ENCODE results near the gene RALGPS1. TPM values are rescaled to one million over a fixed set of nuclear protein-coding genes. Genes with fewer than 3 reads are reported as not detected.
A peak's percentile ranks its signal among the peaks of the same experiment; 100 is the strongest.

Gene RALGPS1
- total RNA-seq, 4 donors from 2014 or later, result 4.6 to 11.9 (median 10.0) TPM

DNA sequence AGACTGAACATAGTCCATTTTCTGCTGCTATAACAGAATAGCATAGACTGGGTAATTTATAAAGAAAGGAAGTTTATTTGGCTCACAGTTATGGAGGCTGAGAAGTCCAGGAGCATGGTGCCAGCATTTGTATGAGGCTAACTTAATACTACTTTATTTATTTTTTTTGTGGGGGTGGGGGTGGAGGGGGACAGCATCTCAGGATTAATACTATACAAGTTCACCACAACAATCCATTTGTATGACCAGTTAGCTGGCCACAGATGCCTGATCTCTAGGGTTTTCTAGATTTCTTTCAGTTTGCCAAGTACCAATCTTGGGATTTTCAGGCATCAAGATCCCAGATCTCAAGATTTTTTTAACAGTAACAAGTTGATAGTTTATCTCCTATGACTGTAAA, 187.6 kb downstream of the RALGPS1 start:
- Histone ChIP-seq H3K4me1 (peaks cover 40 to 63% (median 46%) of the 10 kb centered on the region in 4 donors), H3K27ac (replicated peaks in 1 of 4) (no peak overlapping the region), H3K27me3 (no peaks in the 10 kb centered on the region), H3K36me3 (peaks cover 0 to 15% (median 7%) of the 10 kb centered on the region in 4 donors), H3K4me3 (no peak overlapping the region), H3K9me3 (no peaks in the 10 kb centered on the region)
- DNase-seq (ENCODE audit: extremely low spot score), result no peak
- intact Hi-C loops (cut with DNase I), result no loop called here
- TF ChIP-seq POLR2A (IDR thresholded peaks at IDR 0.05; ENCODE audit: low read depth), result no peak
- no peak for TF ChIP-seq POLR2AphosphoS5 (IDR thresholded peaks at IDR 0.05)
- no peak for TF ChIP-seq EP300 (IDR thresholded peaks at IDR 0.05)
- TF ChIP-seq, protein P1, sequence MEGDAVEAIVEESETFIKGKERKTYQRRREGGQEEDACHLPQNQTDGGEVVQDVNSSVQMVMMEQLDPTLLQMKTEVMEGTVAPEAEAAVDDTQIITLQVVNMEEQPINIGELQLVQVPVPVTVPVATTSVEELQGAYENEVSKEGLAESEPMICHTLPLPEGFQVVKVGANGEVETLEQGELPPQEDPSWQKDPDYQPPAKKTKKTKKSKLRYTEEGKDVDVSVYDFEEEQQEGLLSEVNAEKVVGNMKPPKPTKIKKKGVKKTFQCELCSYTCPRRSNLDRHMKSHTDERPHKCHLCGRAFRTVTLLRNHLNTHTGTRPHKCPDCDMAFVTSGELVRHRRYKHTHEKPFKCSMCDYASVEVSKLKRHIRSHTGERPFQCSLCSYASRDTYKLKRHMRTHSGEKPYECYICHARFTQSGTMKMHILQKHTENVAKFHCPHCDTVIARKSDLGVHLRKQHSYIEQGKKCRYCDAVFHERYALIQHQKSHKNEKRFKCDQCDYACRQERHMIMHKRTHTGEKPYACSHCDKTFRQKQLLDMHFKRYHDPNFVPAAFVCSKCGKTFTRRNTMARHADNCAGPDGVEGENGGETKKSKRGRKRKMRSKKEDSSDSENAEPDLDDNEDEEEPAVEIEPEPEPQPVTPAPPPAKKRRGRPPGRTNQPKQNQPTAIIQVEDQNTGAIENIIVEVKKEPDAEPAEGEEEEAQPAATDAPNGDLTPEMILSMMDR (IDR thresholded peaks at IDR 0.05), result no peak

DNA sequence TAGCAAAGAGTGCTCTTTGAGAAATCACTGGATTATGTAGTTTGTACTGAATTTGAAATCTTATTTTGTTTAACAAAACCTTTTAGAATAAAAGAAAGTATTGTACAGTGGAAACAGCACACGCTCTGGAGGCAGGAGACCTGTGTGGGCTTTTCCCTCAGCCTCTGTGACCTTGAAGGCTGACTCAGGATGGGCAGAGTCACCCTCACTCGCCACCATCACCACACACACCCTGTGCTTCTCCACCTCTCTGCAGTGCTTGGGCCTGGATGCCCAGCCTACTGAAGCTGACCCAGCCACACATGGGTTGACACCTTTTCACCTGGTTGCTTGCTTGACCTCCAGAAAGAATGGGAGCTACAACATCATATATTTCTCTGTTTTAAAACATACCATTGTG, 188.2 kb downstream of the RALGPS1 start:
- 100% methylated on average over 2 of the region's 2 CpGs for WGBS
- intact Hi-C loops (cut with DNase I), result no loop called here
- H3K9me3 ChIP-seq, result no peaks in the 10 kb centered on the region
- no peak for DNase-seq (ENCODE audit: extremely low spot score)
- TF ChIP-seq, protein P1 (IDR thresholded peaks at IDR 0.05), result no peak
- no peak overlapping the region for H3K4me3 ChIP-seq
- peaks cover 0 to 21% (median 9%) of the 10 kb centered on the region in 4 donors for H3K36me3 ChIP-seq
- no peaks in the 10 kb centered on the region for H3K27me3 ChIP-seq
- H3K27ac ChIP-seq (replicated peaks in 1 of 4), result no peak overlapping the region
- H3K4me1 ChIP-seq, result peaks cover 46 to 70% (median 49%) of the 10 kb centered on the region in 4 donors

- TF ChIP-seq, protein P1 (IDR thresholded peaks at IDR 0.05), result no peak
- TF ChIP-seq EP300 (IDR thresholded peaks at IDR 0.05), result no peak
- TF ChIP-seq POLR2A (IDR thresholded peaks at IDR 0.05; ENCODE audit: low read depth), result no peak
- no peak for TF ChIP-seq POLR2AphosphoS5 (IDR thresholded peaks at IDR 0.05)
- Histone ChIP-seq H3K9me3 (no peaks in the 10 kb centered on the region), H3K36me3 (peaks cover 0 to 29% (median 15%) of the 10 kb centered on the region in 4 donors), H3K27ac (replicated peaks in 1 of 4) (no peak overlapping the region), H3K27me3 (no peaks in the 10 kb centered on the region), H3K4me3 (no peak overlapping the region), H3K4me1 (peaks cover 48 to 72% (median 59%) of the 10 kb centered on the region in 4 donors)
- intact Hi-C loops (cut with DNase I), result no loop called here
- DNase-seq (ENCODE audit: extremely low spot score), result no peak
- 91% methylated on average over 7 of the region's 7 CpGs for whole genome bisulfite sequencing
Measured at GRCh38 chr9:127104581-127105311, 190.2 kb downstream of the RALGPS1 start.

DNA sequence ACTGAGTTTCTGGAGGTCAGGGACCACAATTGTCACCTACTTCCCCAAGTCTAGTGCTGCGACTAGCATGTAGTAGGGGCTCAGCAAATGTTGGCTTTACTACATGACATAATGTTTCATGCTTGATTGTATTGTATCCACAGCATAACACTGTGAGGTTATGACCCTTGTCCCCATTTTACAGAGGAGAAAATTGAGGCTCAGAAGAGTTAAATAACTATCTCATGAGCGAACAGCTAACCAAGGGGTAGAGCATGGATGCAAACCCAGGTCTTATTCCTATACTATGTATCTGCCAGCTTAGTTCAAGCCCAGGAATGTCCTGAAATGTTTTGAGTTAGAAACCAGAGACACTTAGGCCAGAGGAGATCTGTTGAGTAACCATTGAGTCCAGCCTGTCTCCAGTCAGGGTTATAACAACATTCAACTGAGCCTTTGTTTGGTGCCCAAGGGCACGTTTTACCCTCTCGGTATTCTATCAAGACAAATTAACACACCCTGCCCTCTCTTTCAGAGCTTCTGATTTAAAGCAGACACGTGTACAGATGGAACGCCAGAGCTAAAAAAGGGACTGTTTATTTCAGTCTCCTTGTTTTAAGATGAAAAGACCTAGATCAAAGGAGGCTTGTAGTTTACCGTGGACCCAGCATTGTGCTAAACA, 191.4 kb downstream of the RALGPS1 start:
- peaks cover 56 to 79% (median 65%) of the 10 kb centered on the region in 4 donors for H3K4me1 ChIP-seq
- H3K27me3 ChIP-seq, result no peaks in the 10 kb centered on the region
- H3K36me3 ChIP-seq, result peaks cover 0 to 29% (median 12%) of the 10 kb centered on the region in 4 donors
- TF ChIP-seq POLR2AphosphoS5 (IDR thresholded peaks at IDR 0.05), result peak in 1 of 2 donors; percentile 13
- TF ChIP-seq, protein P1 (IDR thresholded peaks at IDR 0.05), result no peak
- no peak for TF ChIP-seq EP300 (IDR thresholded peaks at IDR 0.05)
- no peak for TF ChIP-seq POLR2A (IDR thresholded peaks at IDR 0.05; ENCODE audit: low read depth)
- H3K9me3 ChIP-seq, result no peaks in the 10 kb centered on the region
- peak overlapping the region in 3 of 4 donors; percentile 4 to 62 (median 18) for H3K27ac ChIP-seq (replicated peaks in 1 of 4)
- DNase-seq (ENCODE audit: extremely low spot score), result no peak
- WGBS, result 61% methylated on average over 7 of the region's 7 CpGs
- no peak overlapping the region for H3K4me3 ChIP-seq
- intact Hi-C loops (cut with DNase I), result no loop called here
